ENCODE results near the gene AFAP1L1. TPM values are rescaled to one million over a fixed set of nuclear protein-coding genes. Genes with fewer than 3 reads are reported as not detected.

AFAP1L1 gene
- total RNA-seq, 1 experiment from 2014 or later, result 15.2 TPM

DNA sequence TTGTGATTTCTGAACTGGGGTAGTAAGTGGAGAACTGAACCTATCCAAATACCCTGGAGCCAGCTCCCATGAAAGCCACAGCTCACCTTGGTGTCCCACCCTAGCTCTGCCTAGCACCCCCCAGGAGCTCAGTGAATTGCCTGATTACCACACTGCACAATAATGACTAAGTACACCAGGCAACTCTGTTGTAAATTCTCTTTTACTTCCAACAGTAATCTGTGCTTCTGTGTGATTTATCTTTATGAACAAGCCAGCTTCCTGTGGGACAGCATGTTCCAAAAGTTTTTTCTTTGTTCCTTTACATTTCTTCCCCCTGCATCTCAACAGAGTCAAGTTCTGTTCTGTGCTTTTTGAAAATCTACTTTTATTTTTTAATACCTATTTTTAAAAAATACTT lies 51.6 kb downstream of the AFAP1L1 start:
- in situ Hi-C loops (cut with HindIII; ENCODE audit: low pct_unique_long_range_greater_than_20kb, low sequenced_read_pairs), result no loop called here
- no peaks in the 10 kb centered on the region for H3K4me1 ChIP-seq (ENCODE audit: control insufficient read depth, insufficient read depth, low read length)

DNA sequence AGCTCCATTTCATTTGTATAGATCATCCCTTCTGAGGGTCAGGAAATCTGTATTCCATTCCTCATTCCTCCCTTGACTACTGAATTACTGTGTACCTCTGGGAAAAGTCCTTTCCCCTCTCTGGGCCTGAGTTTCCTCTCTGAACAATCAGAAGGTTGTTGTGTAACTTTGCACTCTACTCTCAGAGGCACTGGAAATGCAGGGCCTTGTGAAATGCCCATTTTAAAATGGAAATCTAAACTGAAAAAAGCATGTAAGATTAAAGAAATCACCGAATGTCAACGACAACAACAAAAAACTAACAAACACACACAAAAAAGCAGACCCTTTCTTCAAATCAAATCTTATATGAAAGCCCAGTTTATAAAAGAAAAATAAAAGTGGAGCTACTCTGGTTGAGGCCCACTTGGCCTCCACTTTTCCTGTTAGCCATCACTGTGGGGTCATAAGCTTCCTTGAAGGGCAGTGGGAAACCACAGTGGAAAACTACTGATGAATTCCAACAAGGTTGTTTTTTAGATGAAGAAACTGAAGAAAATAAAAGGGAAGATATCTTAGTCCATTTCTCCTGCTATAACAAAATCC lies 52.1 kb downstream of the AFAP1L1 start:
- intact Hi-C loops (cut with micrococcal nuclease; ENCODE audit: unreplicated experiment) (no loop called here), in situ Hi-C loops (cut with HindIII; ENCODE audit: low pct_unique_long_range_greater_than_20kb, low sequenced_read_pairs) (no loop called here)
- no peak for DNase-seq (ENCODE audit: low read depth, low spot score)
- Histone ChIP-seq H3K27ac (ENCODE audit: low read length) (no peak overlapping the region), H3K9me3 (ENCODE audit: control insufficient read depth, insufficient read depth, low read depth, low read length) (no peaks in the 10 kb centered on the region), H3K27me3 (ENCODE audit: control insufficient read depth, insufficient read depth, low read length) (no peaks in the 10 kb centered on the region), H3K36me3 (ENCODE audit: control insufficient read depth, insufficient read depth, low read length) (no peaks in the 10 kb centered on the region), H3K4me3 (ENCODE audit: low read depth in 2 of 2, low read length in 2 of 2) (no peak overlapping the region), H3K4me1 (ENCODE audit: control insufficient read depth, insufficient read depth, low read length) (no peaks in the 10 kb centered on the region)
- no TSS peak for BruUV-seq (replicated peaks)
- CTCF ChIA-PET, result interaction anchor here (0.7 kb wide), 1 partner anchor 611 kb away, joined by 3 read pairs; no protein-coding TSS in a partner anchor
- no peak for ATAC-seq
- POLR2A ChIA-PET, result no interaction called here
- TF ChIP-seq POLR2AphosphoS5 (IDR thresholded peaks at IDR 0.05; ENCODE audit: low read depth, low read length), result no peak
- TF ChIP-seq, protein P1, sequence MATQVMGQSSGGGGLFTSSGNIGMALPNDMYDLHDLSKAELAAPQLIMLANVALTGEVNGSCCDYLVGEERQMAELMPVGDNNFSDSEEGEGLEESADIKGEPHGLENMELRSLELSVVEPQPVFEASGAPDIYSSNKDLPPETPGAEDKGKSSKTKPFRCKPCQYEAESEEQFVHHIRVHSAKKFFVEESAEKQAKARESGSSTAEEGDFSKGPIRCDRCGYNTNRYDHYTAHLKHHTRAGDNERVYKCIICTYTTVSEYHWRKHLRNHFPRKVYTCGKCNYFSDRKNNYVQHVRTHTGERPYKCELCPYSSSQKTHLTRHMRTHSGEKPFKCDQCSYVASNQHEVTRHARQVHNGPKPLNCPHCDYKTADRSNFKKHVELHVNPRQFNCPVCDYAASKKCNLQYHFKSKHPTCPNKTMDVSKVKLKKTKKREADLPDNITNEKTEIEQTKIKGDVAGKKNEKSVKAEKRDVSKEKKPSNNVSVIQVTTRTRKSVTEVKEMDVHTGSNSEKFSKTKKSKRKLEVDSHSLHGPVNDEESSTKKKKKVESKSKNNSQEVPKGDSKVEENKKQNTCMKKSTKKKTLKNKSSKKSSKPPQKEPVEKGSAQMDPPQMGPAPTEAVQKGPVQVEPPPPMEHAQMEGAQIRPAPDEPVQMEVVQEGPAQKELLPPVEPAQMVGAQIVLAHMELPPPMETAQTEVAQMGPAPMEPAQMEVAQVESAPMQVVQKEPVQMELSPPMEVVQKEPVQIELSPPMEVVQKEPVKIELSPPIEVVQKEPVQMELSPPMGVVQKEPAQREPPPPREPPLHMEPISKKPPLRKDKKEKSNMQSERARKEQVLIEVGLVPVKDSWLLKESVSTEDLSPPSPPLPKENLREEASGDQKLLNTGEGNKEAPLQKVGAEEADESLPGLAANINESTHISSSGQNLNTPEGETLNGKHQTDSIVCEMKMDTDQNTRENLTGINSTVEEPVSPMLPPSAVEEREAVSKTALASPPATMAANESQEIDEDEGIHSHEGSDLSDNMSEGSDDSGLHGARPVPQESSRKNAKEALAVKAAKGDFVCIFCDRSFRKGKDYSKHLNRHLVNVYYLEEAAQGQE (IDR thresholded peaks at IDR 0.05; ENCODE audit: insufficient read depth in 1 of 2, low read depth in 2 of 2, low read length in 1 of 2), result no peak
- TF ChIP-seq SIN3A (IDR thresholded peaks at IDR 0.05; ENCODE audit: borderline replicate concordance, insufficient read depth, low read depth, low read length), result no peak
- no peak for TF ChIP-seq TCF7L2 (IDR thresholded peaks at IDR 0.05; ENCODE audit: low read depth, low read length)
- TF ChIP-seq, protein P2, sequence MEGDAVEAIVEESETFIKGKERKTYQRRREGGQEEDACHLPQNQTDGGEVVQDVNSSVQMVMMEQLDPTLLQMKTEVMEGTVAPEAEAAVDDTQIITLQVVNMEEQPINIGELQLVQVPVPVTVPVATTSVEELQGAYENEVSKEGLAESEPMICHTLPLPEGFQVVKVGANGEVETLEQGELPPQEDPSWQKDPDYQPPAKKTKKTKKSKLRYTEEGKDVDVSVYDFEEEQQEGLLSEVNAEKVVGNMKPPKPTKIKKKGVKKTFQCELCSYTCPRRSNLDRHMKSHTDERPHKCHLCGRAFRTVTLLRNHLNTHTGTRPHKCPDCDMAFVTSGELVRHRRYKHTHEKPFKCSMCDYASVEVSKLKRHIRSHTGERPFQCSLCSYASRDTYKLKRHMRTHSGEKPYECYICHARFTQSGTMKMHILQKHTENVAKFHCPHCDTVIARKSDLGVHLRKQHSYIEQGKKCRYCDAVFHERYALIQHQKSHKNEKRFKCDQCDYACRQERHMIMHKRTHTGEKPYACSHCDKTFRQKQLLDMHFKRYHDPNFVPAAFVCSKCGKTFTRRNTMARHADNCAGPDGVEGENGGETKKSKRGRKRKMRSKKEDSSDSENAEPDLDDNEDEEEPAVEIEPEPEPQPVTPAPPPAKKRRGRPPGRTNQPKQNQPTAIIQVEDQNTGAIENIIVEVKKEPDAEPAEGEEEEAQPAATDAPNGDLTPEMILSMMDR (IDR thresholded peaks at IDR 0.05), result no peak

More for the DNA sequence above, 51.6 kb downstream of the AFAP1L1 start:
- DNase-seq (ENCODE audit: low read depth, low spot score) (no peak), ATAC-seq (no peak)
- Histone ChIP-seq H3K9me3 (ENCODE audit: control insufficient read depth, insufficient read depth, low read depth, low read length) (no peaks in the 10 kb centered on the region), H3K4me3 (ENCODE audit: low read depth in 2 of 2, low read length in 2 of 2) (no peak overlapping the region), H3K27ac (ENCODE audit: low read length) (no peak overlapping the region), H3K27me3 (ENCODE audit: control insufficient read depth, insufficient read depth, low read length) (no peaks in the 10 kb centered on the region), H3K36me3 (ENCODE audit: control insufficient read depth, insufficient read depth, low read length) (no peaks in the 10 kb centered on the region)
- ChIA-PET CTCF (interaction anchor here (0.7 kb wide), 1 partner anchor 611 kb away, joined by 3 read pairs; no protein-coding TSS in a partner anchor), POLR2A (no interaction called here)
- TF ChIP-seq TCF7L2 (IDR thresholded peaks at IDR 0.05; ENCODE audit: low read depth, low read length) (no peak), SIN3A (IDR thresholded peaks at IDR 0.05; ENCODE audit: borderline replicate concordance, insufficient read depth, low read depth, low read length) (no peak), POLR2AphosphoS5 (IDR thresholded peaks at IDR 0.05; ENCODE audit: low read depth, low read length) (no peak)
- TF ChIP-seq, protein P1 (IDR thresholded peaks at IDR 0.05; ENCODE audit: insufficient read depth in 1 of 2, low read depth in 2 of 2, low read length in 1 of 2), result no peak
- TF ChIP-seq, protein P2 (IDR thresholded peaks at IDR 0.05), result no peak
- no TSS peak for BruUV-seq (replicated peaks)
- intact Hi-C loops (cut with micrococcal nuclease; ENCODE audit: unreplicated experiment), result no loop called here
